Measurements from ENCODE around the gene CACNA1S. TPM values are rescaled to one million over a fixed set of nuclear protein-coding genes. Genes with fewer than 3 reads are reported as not detected.

The CACNA1S gene
- total RNA-seq, 6 experiments from 2014 or later = not detected

- no peak for DNase-seq
- no peak for TF ChIP-seq CTCF (IDR thresholded peaks at IDR 0.05)
- H3K4me3 Mint-ChIP-seq = no peak overlapping the region
- peaks cover 51% of the 10 kb centered on the region for H3K36me3 Mint-ChIP-seq (ENCODE audit: low read depth)
- no peak overlapping the region for H3K27ac Mint-ChIP-seq
- H3K4me1 Mint-ChIP-seq (ENCODE audit: low read depth) = no peaks in the 10 kb centered on the region
- H3K9me3 Mint-ChIP-seq = no peaks in the 10 kb centered on the region
- peaks cover 1% of the 10 kb centered on the region; the same call in 1 of the 2 replicates for H3K27me3 Mint-ChIP-seq (ENCODE audit: insufficient read depth)
Measured at GRCh38 chr1:201146626-201147390, 34.6 kb upstream of the CACNA1S start.

- DNase-seq = no peak
- Mint-ChIP-seq H3K36me3 (ENCODE audit: low read depth) (peaks cover 47% of the 10 kb centered on the region), H3K4me1 (ENCODE audit: low read depth) (no peaks in the 10 kb centered on the region), H3K27ac (no peak overlapping the region), H3K27me3 (ENCODE audit: insufficient read depth) (peaks cover 1% of the 10 kb centered on the region; the same call in 1 of the 2 replicates), H3K4me3 (no peak overlapping the region), H3K9me3 (no peaks in the 10 kb centered on the region)
- no peak for TF ChIP-seq CTCF (IDR thresholded peaks at IDR 0.05)
Measured at GRCh38 chr1:201145816-201146215, 33.6 kb upstream of the CACNA1S start.

- Mint-ChIP-seq H3K4me1 (ENCODE audit: low read depth) (no peaks in the 10 kb centered on the region), H3K27me3 (ENCODE audit: insufficient read depth) (peaks cover 1% of the 10 kb centered on the region; the same call in 1 of the 2 replicates), H3K4me3 (no peak overlapping the region), H3K27ac (no peak overlapping the region), H3K36me3 (ENCODE audit: low read depth) (peaks cover 46% of the 10 kb centered on the region), H3K9me3 (no peaks in the 10 kb centered on the region)
- no peak for DNase-seq
- TF ChIP-seq CTCF (IDR thresholded peaks at IDR 0.05) = no peak
Measured at GRCh38 chr1:201145132-201145531, 32.9 kb upstream of the CACNA1S start.

DNA sequence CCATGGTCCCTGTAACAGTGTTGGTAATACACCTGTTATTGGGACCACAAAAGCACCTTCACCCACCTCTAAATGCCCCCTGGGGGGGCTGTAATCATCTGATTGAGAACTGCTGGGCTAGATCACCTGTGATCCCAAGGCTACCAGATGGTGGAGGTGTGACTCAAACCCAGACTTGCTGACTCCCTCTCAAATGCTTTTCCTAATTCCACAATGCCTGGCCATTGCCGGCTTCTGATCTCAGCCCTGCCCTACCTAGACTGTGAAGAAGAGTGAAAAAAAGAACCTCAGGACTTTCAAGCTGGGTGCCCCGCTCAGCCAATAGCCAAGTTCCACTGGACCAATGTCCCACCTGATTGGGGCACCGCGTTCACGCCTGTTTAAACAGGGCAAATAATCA is 32.5 kb upstream of the CACNA1S start:
- H3K27me3 Mint-ChIP-seq (ENCODE audit: insufficient read depth) = peaks cover 1% of the 10 kb centered on the region; the same call in 1 of the 2 replicates
- no peaks in the 10 kb centered on the region for H3K9me3 Mint-ChIP-seq
- DNase-seq = no peak
- no peak overlapping the region for H3K27ac Mint-ChIP-seq
- H3K4me1 Mint-ChIP-seq (ENCODE audit: low read depth) = 0 out of 2 replicates have a peak, but pooled peaks cover under 1% of the 10 kb centered on the region
- TF ChIP-seq CTCF (IDR thresholded peaks at IDR 0.05) = no peak
- H3K4me3 Mint-ChIP-seq = no peak overlapping the region
- H3K36me3 Mint-ChIP-seq (ENCODE audit: low read depth) = peaks cover 46% of the 10 kb centered on the region

DNA sequence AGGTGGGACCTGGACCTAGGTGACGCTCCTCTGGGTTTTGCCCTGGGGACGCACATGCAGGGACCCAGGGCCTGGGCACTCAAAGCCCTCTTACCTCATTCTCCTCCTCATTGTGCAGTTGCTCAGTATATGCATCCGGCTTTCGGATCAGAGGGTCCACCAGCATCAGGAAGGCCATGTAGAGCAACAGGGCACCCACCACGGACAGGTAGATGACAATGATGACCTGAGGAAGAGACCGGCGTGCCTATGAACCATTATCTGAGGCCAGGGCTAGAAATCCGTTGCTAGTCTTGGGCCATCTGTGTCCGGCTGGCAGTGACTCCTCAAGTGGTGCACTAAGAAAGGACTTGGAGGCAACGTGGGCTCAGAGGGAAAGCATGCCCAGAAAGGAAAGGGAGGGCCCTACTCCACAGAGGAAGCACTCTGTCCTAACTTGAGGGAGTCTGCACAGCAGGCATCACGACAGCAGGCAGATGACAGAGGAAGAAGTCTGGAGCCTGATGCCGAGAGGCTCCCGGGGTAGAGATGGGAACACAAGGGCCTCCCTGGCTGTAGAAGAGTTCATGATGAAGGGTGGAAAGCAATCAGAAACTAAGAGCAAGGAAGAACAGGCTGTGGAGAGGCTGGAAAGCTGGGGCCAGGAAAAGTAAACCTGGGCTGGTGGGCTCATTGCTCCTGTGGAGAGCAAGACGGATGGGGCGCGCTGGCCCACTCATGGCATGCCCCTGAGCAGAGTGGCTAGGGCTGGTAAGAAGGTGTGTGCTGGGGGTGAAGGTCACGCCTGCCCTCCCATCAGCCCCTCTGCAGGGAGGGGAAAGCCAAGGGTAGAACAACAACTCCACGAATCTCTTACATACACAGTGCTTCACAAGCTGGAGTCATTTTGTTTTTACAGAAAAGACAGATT is 31.8 kb upstream of the CACNA1S start:
- Mint-ChIP-seq H3K9me3 (no peaks in the 10 kb centered on the region), H3K4me3 (no peak overlapping the region), H3K27ac (no peak overlapping the region), H3K27me3 (ENCODE audit: insufficient read depth) (peaks cover 1% of the 10 kb centered on the region; the same call in 1 of the 2 replicates), H3K36me3 (ENCODE audit: low read depth) (peaks cover 41% of the 10 kb centered on the region), H3K4me1 (ENCODE audit: low read depth) (0 out of 2 replicates have a peak, but pooled peaks cover 6% of the 10 kb centered on the region)
- DNase-seq = no peak
- no peak for TF ChIP-seq CTCF (IDR thresholded peaks at IDR 0.05)
